Measurements from ENCODE around the gene ABCC5.
A peak's percentile ranks its signal among the peaks of the same experiment; 100 is the strongest.

ABCC5 gene

DNA sequence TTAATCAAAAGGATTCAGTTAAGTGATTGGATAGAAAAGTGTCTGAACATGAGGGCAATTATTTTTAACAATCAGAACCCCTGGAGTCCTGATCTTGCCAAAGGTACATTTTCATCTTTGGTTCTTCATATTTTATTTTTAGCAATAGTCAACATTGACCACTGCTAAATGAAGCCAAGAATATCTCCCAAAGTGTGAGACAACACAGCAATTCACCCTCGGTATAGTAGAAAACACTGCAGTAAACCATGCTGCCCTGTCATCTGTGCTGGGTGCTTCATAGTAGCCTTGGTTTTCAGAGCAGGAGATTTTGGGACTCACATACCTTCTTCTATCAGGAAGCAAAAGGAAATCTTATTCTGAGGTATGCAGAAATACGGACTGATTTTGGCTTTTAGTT, 85.8 kb downstream of the ABCC5 start:
- Mint-ChIP-seq H3K27ac (no peak overlapping the region), H3K36me3 (ENCODE audit: low read depth) (peaks cover 8% of the 10 kb centered on the region), H3K9me3 (no peaks in the 10 kb centered on the region), H3K4me1 (ENCODE audit: low read depth) (no peaks in the 10 kb centered on the region), H3K27me3 (no peaks in the 10 kb centered on the region), H3K4me3 (no peak overlapping the region)

DNA sequence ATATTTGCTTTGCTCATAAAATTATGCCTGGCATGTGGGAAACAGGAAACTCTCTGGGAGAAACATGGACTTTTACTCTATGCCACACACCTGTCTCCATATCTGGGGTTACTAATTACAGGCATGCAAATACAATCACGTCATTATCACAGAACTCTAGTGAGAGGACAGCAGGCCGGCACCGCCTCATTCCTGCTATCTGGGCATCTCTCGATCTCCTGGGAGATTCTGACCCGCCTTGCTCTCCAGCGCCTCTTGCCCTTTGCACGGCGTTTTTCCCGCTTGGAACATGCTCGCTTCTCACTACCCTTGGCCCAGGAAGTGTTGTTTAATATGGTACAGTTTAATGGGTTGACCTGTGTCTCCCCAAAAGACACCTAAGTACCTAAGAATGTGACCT, 87.6 kb downstream of the ABCC5 start:
- Mint-ChIP-seq H3K4me1 (ENCODE audit: low read depth) (no peaks in the 10 kb centered on the region), H3K36me3 (ENCODE audit: low read depth) (no peaks in the 10 kb centered on the region), H3K27me3 (no peaks in the 10 kb centered on the region), H3K27ac (no peak overlapping the region), H3K9me3 (no peaks in the 10 kb centered on the region), H3K4me3 (no peak overlapping the region)

DNA sequence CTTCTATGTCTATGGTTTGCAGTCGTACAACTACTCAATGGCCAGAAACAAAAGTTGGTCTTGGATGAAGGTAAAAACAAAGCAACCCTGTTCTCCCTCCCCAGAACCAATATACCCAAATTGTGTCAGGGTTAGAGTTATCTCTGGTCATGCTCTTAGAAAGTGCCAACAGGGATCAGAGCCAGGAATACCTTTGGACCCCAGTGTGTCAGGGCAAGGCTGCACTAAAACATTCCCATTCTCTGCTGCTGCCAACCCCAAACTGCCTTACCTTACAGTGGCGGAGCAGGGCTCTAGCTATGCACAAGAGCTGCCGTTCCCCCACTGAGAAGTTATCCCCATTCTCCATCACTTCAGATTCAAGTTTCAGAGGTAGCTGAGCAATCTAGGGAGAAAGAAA, 90.6 kb downstream of the ABCC5 start:
- H3K27me3 Mint-ChIP-seq: no peaks in the 10 kb centered on the region
- no peaks in the 10 kb centered on the region for H3K9me3 Mint-ChIP-seq
- H3K4me1 Mint-ChIP-seq (ENCODE audit: low read depth): no peaks in the 10 kb centered on the region
- no peak overlapping the region for H3K4me3 Mint-ChIP-seq
- H3K36me3 Mint-ChIP-seq (ENCODE audit: low read depth): peaks cover 9% of the 10 kb centered on the region
- no peak overlapping the region for H3K27ac Mint-ChIP-seq

DNA sequence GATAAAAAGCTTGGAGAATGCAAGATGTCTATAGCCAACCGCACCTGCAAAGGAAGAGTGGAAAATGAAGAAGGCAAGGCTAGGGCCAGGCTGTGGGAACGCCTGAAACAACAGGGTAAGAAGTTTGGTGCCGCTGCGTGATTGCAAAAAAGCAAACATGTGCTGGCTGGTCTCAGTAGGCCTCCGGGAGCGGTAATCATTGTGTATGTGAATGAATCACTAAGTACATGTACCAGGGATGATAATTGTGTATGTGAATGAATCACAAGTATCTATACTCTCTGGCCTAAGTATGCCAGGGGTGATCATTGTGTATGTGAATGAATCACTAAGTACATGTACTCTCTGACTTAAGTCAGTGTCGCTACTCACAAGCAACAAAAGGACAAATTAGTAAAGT, 92.7 kb downstream of the ABCC5 start:
- H3K36me3 Mint-ChIP-seq (ENCODE audit: low read depth): peaks cover 9% of the 10 kb centered on the region

DNA sequence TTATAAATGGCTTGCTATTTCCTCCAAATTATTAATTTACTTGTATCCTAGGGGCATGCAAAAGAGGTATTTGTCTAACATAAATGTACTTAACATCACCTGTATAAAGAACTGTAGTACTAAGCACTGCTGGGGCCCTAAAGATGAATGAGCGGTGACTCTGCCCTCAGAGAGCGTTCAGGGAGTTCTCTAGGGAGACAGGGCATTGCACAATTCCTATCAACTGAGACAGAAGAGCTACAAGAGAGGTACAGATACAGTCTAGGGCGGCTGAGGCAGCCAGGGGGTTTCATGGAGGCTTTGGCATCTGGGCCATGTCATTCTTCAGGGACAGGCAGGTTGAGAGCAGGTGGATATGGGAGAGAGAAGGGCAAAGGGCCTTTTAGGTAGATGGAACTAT, 93.1 kb downstream of the ABCC5 start:
- no peaks in the 10 kb centered on the region for H3K4me1 Mint-ChIP-seq (ENCODE audit: low read depth)
- H3K27ac Mint-ChIP-seq: no peak overlapping the region
- H3K36me3 Mint-ChIP-seq (ENCODE audit: low read depth): peaks cover 9% of the 10 kb centered on the region
- no peak overlapping the region for H3K4me3 Mint-ChIP-seq
- H3K27me3 Mint-ChIP-seq: no peaks in the 10 kb centered on the region
- H3K9me3 Mint-ChIP-seq: no peaks in the 10 kb centered on the region

More for the DNA sequence above, 92.7 kb downstream of the ABCC5 start:
- H3K4me3 Mint-ChIP-seq: no peak overlapping the region
- no peaks in the 10 kb centered on the region for H3K4me1 Mint-ChIP-seq (ENCODE audit: low read depth)
- H3K27ac Mint-ChIP-seq: no peak overlapping the region
- H3K9me3 Mint-ChIP-seq: no peaks in the 10 kb centered on the region
- no peaks in the 10 kb centered on the region for H3K27me3 Mint-ChIP-seq

DNA sequence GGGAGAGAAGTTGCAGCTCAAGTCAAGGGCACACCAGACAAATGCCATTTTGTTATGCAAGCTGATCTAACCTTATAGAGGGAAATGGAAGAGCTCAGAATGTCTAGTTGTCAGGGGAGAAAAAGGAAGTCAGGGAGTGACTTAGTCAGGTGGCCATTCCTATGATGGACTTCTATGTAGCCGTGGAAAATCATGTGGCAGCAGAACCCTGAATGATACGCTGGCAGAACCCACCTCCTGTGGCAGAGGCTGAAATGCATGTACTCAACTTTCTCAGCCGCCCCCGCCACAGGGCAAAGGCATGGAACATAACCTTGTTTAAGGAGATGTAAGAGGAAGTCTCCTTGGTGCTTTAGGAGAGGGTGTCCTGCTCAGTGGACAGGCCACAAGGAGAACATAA, 95.3 kb downstream of the ABCC5 start:
- H3K36me3 Mint-ChIP-seq (ENCODE audit: low read depth): peaks cover 9% of the 10 kb centered on the region

DNA sequence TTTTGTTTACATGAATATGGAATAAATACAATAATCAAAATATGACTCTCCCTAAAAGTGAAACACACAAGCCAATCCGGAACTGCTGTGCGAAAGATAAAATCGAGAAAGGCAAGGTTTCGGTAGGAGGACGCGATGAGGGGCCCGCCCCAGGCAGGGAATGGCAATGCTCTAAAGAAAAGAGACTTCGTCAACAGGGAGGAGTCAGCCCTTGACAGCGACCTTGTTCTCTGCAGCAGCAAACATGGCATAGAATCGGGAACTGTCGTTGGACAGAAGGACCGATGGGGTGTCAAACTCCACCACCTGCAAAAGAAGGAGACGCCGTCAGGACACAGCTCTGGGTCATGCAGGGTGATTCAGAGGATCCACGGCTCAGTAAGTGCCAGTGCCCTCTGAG, 96.6 kb downstream of the ABCC5 start:
- Mint-ChIP-seq H3K27me3 (no peaks in the 10 kb centered on the region), H3K9me3 (no peaks in the 10 kb centered on the region), H3K4me1 (ENCODE audit: low read depth) (no peaks in the 10 kb centered on the region), H3K36me3 (ENCODE audit: low read depth) (peaks cover 9% of the 10 kb centered on the region), H3K27ac (no peak overlapping the region), H3K4me3 (no peak overlapping the region)

More for the DNA sequence above, 95.3 kb downstream of the ABCC5 start:
- H3K4me1 Mint-ChIP-seq (ENCODE audit: low read depth): no peaks in the 10 kb centered on the region
- H3K27ac Mint-ChIP-seq: no peak overlapping the region
- H3K27me3 Mint-ChIP-seq: no peaks in the 10 kb centered on the region
- H3K4me3 Mint-ChIP-seq: no peak overlapping the region
- no peaks in the 10 kb centered on the region for H3K9me3 Mint-ChIP-seq

DNA sequence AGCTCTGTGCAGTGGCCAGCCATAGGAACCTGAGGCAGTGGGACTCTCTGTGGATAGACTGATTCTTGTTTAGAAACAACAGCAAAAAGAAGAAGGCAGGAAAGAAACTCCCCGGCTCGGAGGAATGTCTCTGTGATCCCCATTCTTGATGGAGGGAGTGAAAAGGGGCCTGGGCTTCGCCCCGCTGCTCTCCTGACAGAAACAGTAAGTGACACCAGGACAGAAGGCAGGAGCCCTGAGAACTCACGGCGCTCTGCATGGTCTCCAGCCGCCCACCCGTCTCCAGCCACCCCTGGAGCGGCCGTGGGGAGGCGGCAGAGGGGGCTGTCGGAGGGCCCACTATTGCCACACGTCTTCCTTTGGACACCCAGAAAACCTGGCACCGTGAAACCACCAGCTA, 97.3 kb downstream of the ABCC5 start:
- Mint-ChIP-seq H3K27me3 (no peaks in the 10 kb centered on the region), H3K9me3 (no peaks in the 10 kb centered on the region)

DNA sequence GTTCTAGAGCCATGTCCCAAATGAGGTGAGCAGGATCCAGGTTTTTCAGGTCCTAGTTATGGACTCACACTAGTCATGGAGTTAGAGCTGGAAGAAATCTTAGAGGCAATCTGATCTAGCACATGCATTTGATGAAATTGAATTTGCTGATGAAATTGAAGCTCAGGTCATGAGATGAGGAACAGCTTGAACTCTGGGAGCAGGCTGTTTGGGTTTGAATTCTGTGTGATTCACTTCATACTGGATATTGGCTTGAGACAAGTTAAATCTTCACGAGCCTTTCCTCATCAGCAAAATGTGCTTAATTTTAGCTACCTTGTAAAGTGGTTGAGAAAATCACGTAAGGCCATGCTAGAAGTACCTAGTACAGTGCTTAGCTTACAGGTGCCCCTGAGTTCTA, 99.5 kb downstream of the ABCC5 start:
- H3K4me1 Mint-ChIP-seq (ENCODE audit: low read depth): no peaks in the 10 kb centered on the region
- no peaks in the 10 kb centered on the region for H3K27me3 Mint-ChIP-seq
- no peak overlapping the region for H3K4me3 Mint-ChIP-seq
- no peaks in the 10 kb centered on the region for H3K9me3 Mint-ChIP-seq
- peaks cover 3% of the 10 kb centered on the region for H3K36me3 Mint-ChIP-seq (ENCODE audit: low read depth)
- no peak overlapping the region for H3K27ac Mint-ChIP-seq

More for the DNA sequence above, 97.3 kb downstream of the ABCC5 start:
- Mint-ChIP-seq H3K4me1 (ENCODE audit: low read depth) (no peaks in the 10 kb centered on the region), H3K36me3 (ENCODE audit: low read depth) (peaks cover 9% of the 10 kb centered on the region), H3K4me3 (no peak overlapping the region), H3K27ac (no peak overlapping the region)

DNA sequence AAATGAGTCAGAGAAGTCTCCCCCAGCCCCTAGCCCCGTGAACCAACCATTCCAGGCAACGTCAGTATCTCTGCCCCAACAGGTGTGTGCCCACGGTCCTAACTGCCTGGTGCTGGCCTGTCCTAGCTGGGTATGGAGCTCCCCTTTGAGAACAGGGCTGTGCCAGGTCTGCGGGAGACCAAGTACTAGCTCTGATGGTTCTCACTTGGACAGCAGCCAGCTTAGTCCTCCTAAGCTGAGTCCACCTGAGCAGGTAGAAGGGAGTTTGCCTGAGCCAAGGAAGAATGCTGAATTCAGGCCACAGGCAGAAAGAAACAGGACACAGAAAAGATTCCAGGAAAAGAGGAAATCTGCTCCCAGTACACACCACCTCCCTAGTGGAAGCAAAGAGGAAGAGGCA, 99.9 kb downstream of the ABCC5 start:
- H3K27me3 Mint-ChIP-seq: no peaks in the 10 kb centered on the region
- no peaks in the 10 kb centered on the region for H3K9me3 Mint-ChIP-seq
- H3K4me1 Mint-ChIP-seq (ENCODE audit: low read depth): no peaks in the 10 kb centered on the region
- no peak overlapping the region for H3K27ac Mint-ChIP-seq
- H3K4me3 Mint-ChIP-seq: no peak overlapping the region
- peaks cover 3% of the 10 kb centered on the region for H3K36me3 Mint-ChIP-seq (ENCODE audit: low read depth)

DNA sequence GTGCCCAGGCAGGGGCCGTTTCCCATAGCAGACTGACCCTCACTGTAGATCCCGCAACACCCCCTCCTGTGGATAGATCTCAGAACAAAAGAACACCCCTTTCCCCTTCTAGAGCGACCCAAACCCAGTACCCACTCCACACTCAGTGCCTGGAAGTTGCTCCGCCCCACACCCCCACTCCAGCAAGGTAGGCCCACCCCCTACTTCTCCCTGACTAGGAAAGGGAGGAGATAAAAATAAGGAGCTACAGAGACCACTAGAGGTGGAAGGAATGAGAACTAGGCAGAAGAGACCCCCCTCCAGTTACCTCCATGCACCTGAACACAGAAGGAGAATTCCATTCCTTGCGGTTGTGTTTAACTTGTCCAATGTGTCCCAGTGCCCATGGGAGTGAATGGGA, 102.8 kb downstream of the ABCC5 start:
- Mint-ChIP-seq H3K36me3 (ENCODE audit: low read depth) (no peaks in the 10 kb centered on the region), H3K27ac (no peak overlapping the region), H3K4me1 (ENCODE audit: low read depth) (no peaks in the 10 kb centered on the region), H3K4me3 (no peak overlapping the region), H3K9me3 (no peaks in the 10 kb centered on the region), H3K27me3 (no peaks in the 10 kb centered on the region)

DNA sequence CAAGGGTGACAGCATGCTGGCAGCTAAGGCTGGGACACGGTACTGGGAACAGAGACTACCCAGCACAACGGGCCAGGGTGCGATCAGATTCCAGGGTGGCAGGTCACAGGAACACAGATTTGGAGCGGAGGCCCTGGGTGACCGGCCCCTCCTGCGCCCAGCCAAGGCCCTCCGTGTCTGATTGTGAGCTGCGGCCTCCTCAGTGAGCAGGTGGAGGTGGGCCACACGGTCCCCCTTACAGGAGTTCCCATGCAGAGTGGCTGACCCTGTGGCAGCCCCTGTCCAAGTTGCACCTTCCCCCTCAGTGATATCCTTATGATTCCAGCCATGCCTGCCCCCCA, 104.1 kb downstream of the ABCC5 start:
- Mint-ChIP-seq H3K4me3 (no peak overlapping the region), H3K27me3 (no peaks in the 10 kb centered on the region), H3K36me3 (ENCODE audit: low read depth) (no peaks in the 10 kb centered on the region), H3K27ac (no peak overlapping the region), H3K9me3 (no peaks in the 10 kb centered on the region), H3K4me1 (ENCODE audit: low read depth) (no peaks in the 10 kb centered on the region)

DNA sequence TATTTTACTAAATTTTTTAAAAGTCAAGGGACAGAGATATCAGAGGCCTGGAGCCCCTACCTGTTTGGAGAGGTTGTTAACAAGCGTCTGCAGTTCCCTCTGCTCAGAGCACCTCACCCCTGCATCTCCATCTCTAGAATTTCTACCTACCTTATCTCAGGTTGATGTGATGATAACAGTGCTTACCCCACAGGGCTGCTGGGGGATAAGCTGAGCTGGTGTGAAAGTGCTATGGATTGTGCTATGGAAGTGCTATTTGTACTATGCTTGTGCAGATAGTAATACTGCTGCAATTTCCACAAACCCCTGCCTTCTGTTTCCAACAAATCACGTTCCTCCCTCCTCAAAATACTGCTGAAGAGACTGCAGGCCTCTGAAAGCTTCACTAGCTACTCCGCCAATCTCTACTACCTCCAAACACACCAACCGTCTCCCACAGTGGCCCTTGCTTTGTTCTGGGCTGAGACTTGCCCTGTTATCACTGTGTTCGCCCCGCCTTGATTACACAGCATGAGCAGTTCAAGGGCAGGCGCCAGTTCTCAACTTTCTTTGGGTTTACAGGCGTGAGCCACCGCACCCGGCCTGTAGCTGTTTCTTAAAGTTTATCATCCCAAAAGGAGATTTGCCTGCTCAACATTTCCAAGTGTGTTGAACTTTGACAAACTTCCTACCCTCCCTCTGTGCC, 104.6 kb downstream of the ABCC5 start:
- H3K27me3 Mint-ChIP-seq: no peaks in the 10 kb centered on the region
- H3K36me3 Mint-ChIP-seq (ENCODE audit: low read depth): no peaks in the 10 kb centered on the region
- H3K9me3 Mint-ChIP-seq: no peaks in the 10 kb centered on the region
- no peaks in the 10 kb centered on the region for H3K4me1 Mint-ChIP-seq (ENCODE audit: low read depth)
- H3K27ac Mint-ChIP-seq: no peak overlapping the region
- no peak overlapping the region for H3K4me3 Mint-ChIP-seq

DNA sequence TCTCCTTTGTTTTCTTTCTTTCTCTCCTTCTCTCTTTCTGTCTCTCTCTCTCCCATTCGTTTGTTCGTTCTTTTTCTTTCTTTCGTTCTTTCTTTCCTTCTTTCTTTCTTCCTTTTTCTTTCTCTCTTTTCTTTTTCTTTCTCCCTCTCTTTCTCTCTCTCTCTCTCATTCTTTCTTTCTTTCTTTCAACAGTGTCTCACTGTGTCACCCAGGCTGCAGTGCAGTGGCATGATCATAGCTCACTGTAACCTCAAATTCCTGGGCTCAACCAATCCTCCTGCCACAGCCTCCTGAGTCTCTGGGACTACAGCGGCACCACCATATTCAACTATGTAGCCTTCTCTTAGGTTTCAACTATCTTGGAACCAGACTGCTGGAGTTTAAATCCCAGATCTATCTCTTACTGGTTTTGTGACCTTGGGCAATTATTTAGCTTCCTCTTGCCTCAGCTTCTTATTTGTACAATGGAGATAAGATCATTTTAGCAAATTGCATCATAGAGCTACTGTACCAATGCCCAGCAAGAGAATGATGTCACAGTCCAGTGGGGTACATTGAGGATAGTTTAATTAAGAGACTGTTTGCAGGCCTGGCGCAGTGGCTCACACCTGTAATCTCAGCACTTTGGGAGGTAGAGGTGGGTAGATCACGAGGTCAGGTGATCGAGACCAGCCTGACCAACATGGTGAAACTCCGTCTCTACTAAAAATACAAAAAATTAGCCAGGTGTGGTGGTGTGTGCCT, 105.7 kb downstream of the ABCC5 start:
- Mint-ChIP-seq H3K27me3 (no peaks in the 10 kb centered on the region), H3K36me3 (ENCODE audit: low read depth) (no peaks in the 10 kb centered on the region), H3K9me3 (no peaks in the 10 kb centered on the region), H3K4me1 (ENCODE audit: low read depth) (no peaks in the 10 kb centered on the region), H3K27ac (peak overlapping the region; percentile 57), H3K4me3 (no peak overlapping the region)

DNA sequence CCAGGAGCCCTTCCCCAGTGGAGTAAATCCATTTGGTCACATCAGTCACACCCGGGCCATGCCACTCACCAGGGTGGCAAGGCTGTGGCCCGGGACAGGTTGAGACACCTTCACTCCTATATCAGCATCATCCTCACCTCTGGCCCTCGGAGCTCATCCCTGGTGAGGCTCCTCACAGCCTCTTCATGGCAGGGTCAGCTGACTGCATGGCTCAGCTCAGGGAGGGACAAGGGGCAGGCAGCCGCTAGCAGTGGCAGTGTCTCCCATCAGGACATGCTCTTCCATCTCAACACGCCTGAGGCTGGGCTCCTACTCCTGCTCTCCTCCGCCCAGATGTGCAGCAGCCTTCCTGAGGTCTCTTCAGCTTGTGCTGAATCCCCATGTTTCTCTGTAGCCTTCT, 106.6 kb downstream of the ABCC5 start:
- Mint-ChIP-seq H3K9me3 (no peaks in the 10 kb centered on the region), H3K27me3 (no peaks in the 10 kb centered on the region), H3K4me1 (ENCODE audit: low read depth) (no peaks in the 10 kb centered on the region), H3K27ac (no peak overlapping the region), H3K4me3 (no peak overlapping the region), H3K36me3 (ENCODE audit: low read depth) (no peaks in the 10 kb centered on the region)

Data from stimulated activated naive CD8-positive, alpha-beta T cell treated with anti-CD3 and anti-CD28 coated beads, Interleukin-15, Interleukin-2, amounts not matched to agents 100 ng/mL and 50 ng/mL, for 24 hours (primary cell).